Peyer's patch (tissue), 4 donors: Measurements from ENCODE around the gene RAB1B. TPM values are rescaled to one million over a fixed set of nuclear protein-coding genes. Genes with fewer than 3 reads are reported as not detected.
"Not testable (repeated sequence)": the region's sequence is repeated elsewhere in the genome, so short reads cannot be mapped to it uniquely, and the experiment has no call there.

Experiments used
- DNase-seq, 3 donors: peaks; one replicate each; pipeline ENCODE4 v3.0.0-alpha.2; 2017 to 2019
- H3K27ac ChIP-seq, 4 donors: fragments of 200-600 bp; sonication (generic); one replicate each; pipeline ENCODE4 v1.5.1; 2016 to 2019
- H3K27me3 ChIP-seq, 2 donors: fragments of 200-600 bp; sonication (generic); one replicate each; pipeline ENCODE4 v1.5.1; 2019
- H3K36me3 ChIP-seq, 3 donors: fragments of 200-600 bp; sonication (generic); one replicate each; pipeline ENCODE4 v1.5.1; 2016 to 2019
- H3K4me1 ChIP-seq, 4 donors: fragments of 200-600 bp; sonication (generic); one replicate each; pipeline ENCODE4 v1.5.1; 2016 to 2019
- H3K4me3 ChIP-seq, 4 donors: fragments of 200-600 bp; sonication (generic); 1 replicate in 3 of 4; 2 replicates in 1 of 4; pipeline ENCODE4 v1.5.1; 2016 to 2019; ENCODE audit warnings: mild to moderate bottlenecking in 1 of 4
- H3K9me3 ChIP-seq, 4 donors: fragments of 200-600 bp; sonication (generic); one replicate each; pipeline ENCODE4 v1.5.1; 2016 to 2019; ENCODE audit warnings: mild to moderate bottlenecking in 1 of 4
- CTCF ChIP-seq, 6 experiments: fragments of 450-650 bp in 4 of 6; fragments of 200-600 bp in 2 of 6; sonication (generic) in 1 of 6; IDR thresholded peaks; one replicate each; pipeline ENCODE4 v1.5.1; 2017 to 2019; ENCODE audit warnings: antibody characterized with exemption in 6 of 6, mild to moderate bottlenecking in 3 of 6, moderate library complexity in 1 of 6
- POLR2A ChIP-seq, 2 donors: fragments of 450-650 bp; IDR thresholded peaks; one replicate each; pipeline ENCODE4 v1.5.1; 2017; ENCODE audit warnings: antibody characterized with exemption in 2 of 2, mild to moderate bottlenecking in 2 of 2, moderate library complexity in 2 of 2
- total RNA-seq, 4 donors: library from RNA; depleted of rRNA; stranded (reverse); fragments of >200 nt; gene quantifications; one replicate each; pipeline ENCODE4 v1.1.0, GENCODE V29; 2016

The RAB1B gene
- total RNA-seq, 4 donors from 2014 or later, result 80.0 to 161 (median 103) TPM

GRCh38 chr11:66316849-66317251 is 48.4 kb downstream of the RAB1B start, which contains the start of gene CD248:
Gene CD248, minus strand, starts transcription at chr11:66317044. Its CDS starts 17 bp downstream, at chr11:66317027.
- Histone ChIP-seq H3K4me3 (peak within 1 kb of the TSS; percentile 26 to 52 (median 34)), H3K4me1 (peaks cover 4 to 49% (median 23%) of the 10 kb centered on the region in 4 donors), H3K36me3 (no peaks in the 10 kb centered on the region), H3K27ac (peak within 1 kb of the TSS; percentile 73 to 91 (median 83)), H3K9me3 (no peaks in the 10 kb centered on the region), H3K27me3 (no peaks in the 10 kb centered on the region)
- TF ChIP-seq POLR2A (IDR thresholded peaks at IDR 0.05) (no peak), CTCF (IDR thresholded peaks at IDR 0.05) (no peak)
- peak in 1 of 3 donors; percentile 60 for DNase-seq

GRCh38 chr11:66317322-66317722 is 48.9 kb downstream of the RAB1B start:
- peak overlapping the region; percentile 73 to 91 (median 83) for H3K27ac ChIP-seq

GRCh38 chr11:66317723-66318599 is 49.5 kb downstream of the RAB1B start:
- H3K4me1 ChIP-seq, result peaks cover 4 to 48% (median 20%) of the 10 kb centered on the region in 4 donors
- no peaks in the 10 kb centered on the region for H3K9me3 ChIP-seq
- H3K4me3 ChIP-seq, result peak overlapping the region in 1 of 4 donors; percentile 52
- no peaks in the 10 kb centered on the region for H3K27me3 ChIP-seq
- TF ChIP-seq POLR2A (IDR thresholded peaks at IDR 0.05) (no peak), CTCF (IDR thresholded peaks at IDR 0.05) (no peak)
- no peaks in the 10 kb centered on the region for H3K36me3 ChIP-seq
- H3K27ac ChIP-seq, result peak overlapping the region; percentile 73 to 91 (median 83)
- peak in 2 of 3 donors; percentile 76 to 83 for DNase-seq

More at GRCh38 chr11:66317322-66317722, 48.9 kb downstream of the RAB1B start:
- peaks cover 4 to 49% (median 21%) of the 10 kb centered on the region in 4 donors for H3K4me1 ChIP-seq
- peak overlapping the region in 2 of 4 donors; percentile 26 to 52 for H3K4me3 ChIP-seq
- H3K9me3 ChIP-seq, result no peaks in the 10 kb centered on the region
- no peaks in the 10 kb centered on the region for H3K27me3 ChIP-seq
- peak in 2 of 3 donors; percentile 62 to 69 for DNase-seq
- TF ChIP-seq CTCF (IDR thresholded peaks at IDR 0.05) (no peak), POLR2A (IDR thresholded peaks at IDR 0.05) (no peak)
- no peaks in the 10 kb centered on the region for H3K36me3 ChIP-seq

GRCh38 chr11:66318600-66318970 is 50.1 kb downstream of the RAB1B start:
- peaks cover 0 to 42% (median 15%) of the 10 kb centered on the region in 4 donors for H3K4me1 ChIP-seq

GRCh38 chr11:66320289-66320688 is 51.9 kb downstream of the RAB1B start:
- not testable (repeated sequence) for H3K9me3 ChIP-seq, H3K27me3 ChIP-seq, H3K27ac ChIP-seq, DNase-seq, H3K36me3 ChIP-seq, H3K4me3 ChIP-seq
- H3K4me1 ChIP-seq, result peaks cover 0 to 29% (median 14%) of the 10 kb centered on the region in 4 donors

More at GRCh38 chr11:66318600-66318970, 50.1 kb downstream of the RAB1B start:
- peak overlapping the region; percentile 73 to 91 (median 83) for H3K27ac ChIP-seq
- TF ChIP-seq CTCF (IDR thresholded peaks at IDR 0.05) (no peak), POLR2A (IDR thresholded peaks at IDR 0.05) (no peak)
- no peaks in the 10 kb centered on the region for H3K36me3 ChIP-seq
- H3K9me3 ChIP-seq, result no peaks in the 10 kb centered on the region
- DNase-seq, result no peak
- no peak overlapping the region for H3K4me3 ChIP-seq
- no peaks in the 10 kb centered on the region for H3K27me3 ChIP-seq

- H3K4me1 ChIP-seq, result peaks cover 0 to 29% (median 14%) of the 10 kb centered on the region in 4 donors
- not testable (repeated sequence) for H3K27ac ChIP-seq, H3K9me3 ChIP-seq, H3K27me3 ChIP-seq, H3K36me3 ChIP-seq, DNase-seq, H3K4me3 ChIP-seq
Observed at GRCh38 chr11:66320748-66321147, 52.3 kb downstream of the RAB1B start.
